C4-2B (cell line): Measurements from ENCODE around the gene KRTAP5-1.

Experiments
- CTCF ChIP-seq: fragments of 450-650 bp; conservative IDR thresholded peaks from 2 replicates; pipeline ENCODE4 v1.5.1; 2017; ENCODE audit warnings: mild to moderate bottlenecking
- ZFX ChIP-seq: fragments of 450-650 bp; IDR thresholded peaks from 2 replicates; pipeline ENCODE4 v1.6.1; 2017

- TF ChIP-seq CTCF (no peak), ZFX (no peak)
These were observed 39.0 kb downstream of the KRTAP5-1 start for GRCh38 chr11:1546077-1546535.
